ENCODE measurements around the gene TTLL7. TPM values are rescaled to one million over a fixed set of nuclear protein-coding genes. Genes with fewer than 3 reads are reported as not detected.
"Not testable (repeated sequence)": the region's sequence is repeated elsewhere in the genome, so short reads cannot be mapped to it uniquely, and the experiment has no call there.

The TTLL7 gene
- total and polyA plus RNA-seq, 8 donors, result 1.4 to 50.8 (median 8.5) TPM

DNA sequence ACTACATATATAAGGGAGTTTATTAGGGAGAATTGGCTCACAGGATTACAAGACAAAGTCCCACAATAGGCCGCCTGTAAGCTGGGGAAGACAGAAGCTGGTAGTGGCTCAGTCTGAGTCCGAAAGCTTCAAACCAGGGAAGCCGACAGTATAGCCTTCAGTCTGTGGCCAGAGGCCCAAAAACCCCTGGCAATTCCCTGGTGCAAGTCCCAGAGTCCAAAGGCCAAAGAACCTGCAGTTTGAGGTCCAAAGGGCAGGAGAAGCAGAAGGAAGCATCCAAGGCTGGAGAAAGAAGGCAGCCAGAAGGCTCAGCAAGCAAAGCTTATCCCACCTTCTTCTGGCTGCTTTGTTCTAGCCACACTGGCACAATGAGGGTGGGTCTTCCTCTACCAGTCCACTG, 13.9 kb downstream of the TTLL7 start:
- peaks cover 0 to 5% (median 0%) of the 10 kb centered on the region in 4 donors for H3K36me3 ChIP-seq
- WGBS, 5 donors, result 83 to 91% (median 85%) methylated on average over 3 of the region's 3 CpGs
- no peak for TF ChIP-seq POLR2AphosphoS5 (IDR thresholded peaks at IDR 0.05)
- TF ChIP-seq, protein P1, sequence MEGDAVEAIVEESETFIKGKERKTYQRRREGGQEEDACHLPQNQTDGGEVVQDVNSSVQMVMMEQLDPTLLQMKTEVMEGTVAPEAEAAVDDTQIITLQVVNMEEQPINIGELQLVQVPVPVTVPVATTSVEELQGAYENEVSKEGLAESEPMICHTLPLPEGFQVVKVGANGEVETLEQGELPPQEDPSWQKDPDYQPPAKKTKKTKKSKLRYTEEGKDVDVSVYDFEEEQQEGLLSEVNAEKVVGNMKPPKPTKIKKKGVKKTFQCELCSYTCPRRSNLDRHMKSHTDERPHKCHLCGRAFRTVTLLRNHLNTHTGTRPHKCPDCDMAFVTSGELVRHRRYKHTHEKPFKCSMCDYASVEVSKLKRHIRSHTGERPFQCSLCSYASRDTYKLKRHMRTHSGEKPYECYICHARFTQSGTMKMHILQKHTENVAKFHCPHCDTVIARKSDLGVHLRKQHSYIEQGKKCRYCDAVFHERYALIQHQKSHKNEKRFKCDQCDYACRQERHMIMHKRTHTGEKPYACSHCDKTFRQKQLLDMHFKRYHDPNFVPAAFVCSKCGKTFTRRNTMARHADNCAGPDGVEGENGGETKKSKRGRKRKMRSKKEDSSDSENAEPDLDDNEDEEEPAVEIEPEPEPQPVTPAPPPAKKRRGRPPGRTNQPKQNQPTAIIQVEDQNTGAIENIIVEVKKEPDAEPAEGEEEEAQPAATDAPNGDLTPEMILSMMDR (IDR thresholded peaks at IDR 0.05), result no peak
- TF ChIP-seq POLR2A (IDR thresholded peaks at IDR 0.05), result no peak
- TF ChIP-seq EP300 (IDR thresholded peaks at IDR 0.05), result no peak
- H3K4me1 ChIP-seq, result no peaks in the 10 kb centered on the region
- no peak for DNase-seq
- H3K27me3 ChIP-seq, result no peaks in the 10 kb centered on the region
- H3K27ac ChIP-seq, result no peak overlapping the region
- no peak overlapping the region for H3K4me3 ChIP-seq
- intact Hi-C loops (cut with DNase I; ENCODE audit: low total_unique reads), result no loop called here
- H3K9me3 ChIP-seq, result peaks cover 0 to 9% (median 6%) of the 10 kb centered on the region in 4 donors

DNA sequence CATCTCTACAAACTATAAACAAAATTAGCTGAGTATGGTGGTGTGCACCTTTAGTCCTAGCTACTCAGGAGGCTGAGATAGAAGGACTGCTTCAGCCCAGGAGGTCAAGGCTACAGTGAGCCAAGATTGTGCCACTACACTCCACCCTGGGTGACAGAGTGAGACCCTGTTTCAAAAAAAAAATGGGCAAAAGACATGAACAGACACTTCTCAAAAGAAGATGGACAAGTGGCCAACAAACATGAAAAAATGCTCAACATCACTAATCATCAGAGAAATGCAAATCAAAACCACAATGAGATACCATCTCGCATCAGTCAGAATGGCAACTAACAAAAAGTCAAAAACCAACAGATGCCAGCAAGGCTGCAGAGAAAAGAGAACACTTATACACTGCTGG, 15.0 kb downstream of the TTLL7 start:
- H3K27me3 ChIP-seq; H3K27ac ChIP-seq; H3K36me3 ChIP-seq; H3K4me3 ChIP-seq; DNase-seq; H3K9me3 ChIP-seq; H3K4me1 ChIP-seq; intact Hi-C loops (cut with DNase I; ENCODE audit: low total_unique reads): not testable (repeated sequence)
- 81 to 100% (median 84%) methylated on average over 1 of the region's 1 CpG for WGBS, 5 donors

DNA sequence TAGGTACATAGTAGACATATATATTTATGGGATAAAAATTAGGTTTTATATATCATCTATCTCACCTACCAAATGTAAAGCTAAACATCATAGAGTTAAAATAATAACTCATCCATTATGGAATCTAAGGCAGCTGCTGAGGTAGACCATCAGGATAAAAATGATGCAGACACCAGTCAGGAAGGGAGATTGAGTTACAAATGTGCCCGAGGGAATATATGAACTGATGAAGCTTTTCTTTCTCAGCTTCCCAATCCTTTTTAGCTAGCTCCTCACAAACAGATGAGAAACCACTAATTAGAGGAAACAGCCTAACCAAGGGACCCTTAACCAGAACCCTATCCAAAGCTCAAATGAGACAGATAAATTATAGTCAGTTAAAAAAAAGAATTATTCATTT, 20.9 kb downstream of the TTLL7 start:
- TF ChIP-seq, protein P1 (IDR thresholded peaks at IDR 0.05), result no peak
- TF ChIP-seq EP300 (IDR thresholded peaks at IDR 0.05), result no peak
- no peak for TF ChIP-seq POLR2AphosphoS5 (IDR thresholded peaks at IDR 0.05)
- no peak for TF ChIP-seq POLR2A (IDR thresholded peaks at IDR 0.05)
- 78 to 94% (median 83%) methylated on average over 1 of the region's 1 CpG for WGBS, 5 donors

DNA sequence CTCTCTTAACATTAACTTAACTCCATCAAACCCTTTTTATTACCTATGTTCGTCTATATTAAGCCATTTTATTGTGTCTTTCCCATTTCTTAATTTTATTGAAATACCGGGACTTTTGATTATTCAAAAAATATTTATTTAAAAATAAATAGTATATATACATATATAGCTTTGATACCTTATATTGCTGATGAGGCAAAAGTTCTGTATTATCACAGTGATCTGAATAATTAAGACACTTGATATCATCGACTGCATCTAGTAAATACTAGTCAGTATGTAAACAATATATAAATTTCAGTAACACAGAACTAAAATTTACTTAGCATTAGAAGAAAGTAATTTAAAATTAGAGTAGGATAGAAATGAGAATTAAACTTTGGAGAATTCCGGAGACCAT, 22.0 kb downstream of the TTLL7 start:
- DNase-seq, result no peak
- WGBS, 5 donors, result 83 to 95% (median 94%) methylated on average over 4 of the region's 4 CpGs
- H3K4me3 ChIP-seq, result no peak overlapping the region
- peaks cover 0 to 5% (median 0%) of the 10 kb centered on the region in 4 donors for H3K36me3 ChIP-seq
- H3K9me3 ChIP-seq, result no peaks in the 10 kb centered on the region
- peaks cover 0 to 4% (median 2%) of the 10 kb centered on the region in 4 donors for H3K4me1 ChIP-seq
- intact Hi-C loops (cut with DNase I; ENCODE audit: low total_unique reads), result no loop called here
- TF ChIP-seq POLR2AphosphoS5 (IDR thresholded peaks at IDR 0.05) (no peak), EP300 (IDR thresholded peaks at IDR 0.05) (no peak), POLR2A (IDR thresholded peaks at IDR 0.05) (no peak)
- TF ChIP-seq, protein P1 (IDR thresholded peaks at IDR 0.05), result no peak
- H3K27ac ChIP-seq, result no peak overlapping the region
- no peaks in the 10 kb centered on the region for H3K27me3 ChIP-seq

More for the DNA sequence above, 20.9 kb downstream of the TTLL7 start:
- H3K4me3 ChIP-seq, result no peak overlapping the region
- H3K27ac ChIP-seq, result no peak overlapping the region
- no peak for DNase-seq
- intact Hi-C loops (cut with DNase I; ENCODE audit: low total_unique reads), result no loop called here
- H3K36me3 ChIP-seq, result peaks cover 0 to 5% (median 0%) of the 10 kb centered on the region in 4 donors
- peaks cover 0 to 4% (median 2%) of the 10 kb centered on the region in 4 donors for H3K4me1 ChIP-seq
- no peaks in the 10 kb centered on the region for H3K9me3 ChIP-seq
- no peaks in the 10 kb centered on the region for H3K27me3 ChIP-seq

DNA sequence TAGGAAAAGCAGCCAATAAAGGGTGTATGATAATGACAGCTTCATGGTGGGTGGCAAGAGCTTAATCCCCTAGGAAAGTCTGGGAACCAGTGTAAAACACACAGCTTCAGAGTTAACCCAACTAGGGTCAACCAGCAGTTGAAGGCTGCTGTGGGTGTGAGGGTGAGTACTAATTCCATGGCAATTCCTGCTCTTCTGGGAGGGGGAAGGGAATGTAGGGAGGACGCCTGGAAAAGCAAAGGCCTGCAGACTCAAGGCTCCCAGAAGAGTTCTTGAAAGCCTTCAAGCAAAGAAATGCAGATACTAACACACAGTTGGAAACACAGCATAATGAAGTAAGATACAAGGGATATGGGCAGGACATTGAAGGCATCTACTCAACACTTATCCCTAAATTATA, 28.1 kb downstream of the TTLL7 start:
- Histone ChIP-seq H3K4me3 (no peak overlapping the region), H3K27ac (no peak overlapping the region), H3K36me3 (no peaks in the 10 kb centered on the region), H3K27me3 (no peaks in the 10 kb centered on the region), H3K4me1 (peaks cover 0 to 12% (median 4%) of the 10 kb centered on the region in 4 donors), H3K9me3 (no peaks in the 10 kb centered on the region)
- intact Hi-C loops (cut with DNase I; ENCODE audit: low total_unique reads), result no loop called here
- no peak for DNase-seq
- TF ChIP-seq POLR2A (IDR thresholded peaks at IDR 0.05), result no peak
- TF ChIP-seq, protein P1 (IDR thresholded peaks at IDR 0.05), result no peak
- no peak for TF ChIP-seq EP300 (IDR thresholded peaks at IDR 0.05)
- no peak for TF ChIP-seq POLR2AphosphoS5 (IDR thresholded peaks at IDR 0.05)
- WGBS, 5 donors, result 75 to 91% (median 81%) methylated on average over 1 of the region's 1 CpG
